Gastroesophageal sphincter (tissue), 3 donors: ENCODE measurements around the gene RGS14.

Source experiments
- CTCF ChIP-seq, 4 experiments: fragments of 200-600 bp in 2 of 4; fragments of 450-650 bp in 2 of 4; sonication (generic) in 1 of 4; IDR thresholded peaks; one replicate each; pipeline ENCODE4 v1.5.1; 2017 to 2019; ENCODE audit warnings: antibody characterized with exemption in 4 of 4, mild to moderate bottlenecking in 2 of 4, moderate library complexity in 2 of 4
- POLR2A ChIP-seq, 2 donors: fragments of 450-650 bp; IDR thresholded peaks; one replicate each; pipeline ENCODE4 v1.6.1; 2017; ENCODE audit warnings: antibody characterized with exemption in 2 of 2, mild to moderate bottlenecking in 2 of 2, moderate library complexity in 1 of 2

- TF ChIP-seq POLR2A (IDR thresholded peaks at IDR 0.05) (no peak), CTCF (IDR thresholded peaks at IDR 0.05) (no peak)
These were observed 40.2 kb downstream of the RGS14 start for GRCh38 chr5:177397875-177398390.
